ENCODE data around the gene PIP5K1B. TPM values are rescaled to one million over a fixed set of nuclear protein-coding genes. Genes with fewer than 3 reads are reported as not detected.

Gene PIP5K1B
- under 1 TPM; 0.55 to 0.99 TPM for total RNA-seq
- 0.23 to 0.30 reads per million in 2 donors for total RNA-seq

- H3K4me1 Mint-ChIP-seq = peaks cover 14% of the 10 kb centered on the region
- H3K9me3 ChIP-seq (ENCODE audit: control insufficient read depth, low read length, poor library complexity, severe bottlenecking) = peaks cover 3% of the 10 kb centered on the region
- ATAC-seq = peak; percentile 79
Observed at GRCh38 chr9:68704814-68705530, at the start of gene PIP5K1B. Gene PIP5K1B, plus strand, starts transcription at chr9:68705240. Its CDS starts 117,375 bp downstream, at chr9:68822615.

GRCh38 chr9:68664036-68664435, 41.0 kb upstream of the PIP5K1B start:
- no peak for ATAC-seq
- H3K27ac Mint-ChIP-seq = no peak overlapping the region
- H3K27me3 Mint-ChIP-seq = peaks cover 25% of the 10 kb centered on the region
- no peaks in the 10 kb centered on the region for H3K4me1 Mint-ChIP-seq
- DNase-seq = no peak
- no peaks in the 10 kb centered on the region for H3K36me3 Mint-ChIP-seq (ENCODE audit: low read depth)
- no peaks in the 10 kb centered on the region for H3K9me3 ChIP-seq (ENCODE audit: control insufficient read depth, low read length, poor library complexity, severe bottlenecking)
- H3K4me3 Mint-ChIP-seq = no peak overlapping the region

More at GRCh38 chr9:68704814-68705530, at the start of gene PIP5K1B:
- Mint-ChIP-seq H3K27ac (no peak within 1 kb of the TSS), H3K27me3 (peaks cover 83% of the 10 kb centered on the region), H3K36me3 (ENCODE audit: low read depth) (peaks cover 2% of the 10 kb centered on the region), H3K4me3 (peak within 1 kb of the TSS; percentile 86)
- no peak for DNase-seq

GRCh38 chr9:68668127-68668526, 36.9 kb upstream of the PIP5K1B start:
- Mint-ChIP-seq H3K4me3 (no peak overlapping the region), H3K27ac (no peak overlapping the region), H3K27me3 (peaks cover 35% of the 10 kb centered on the region), H3K36me3 (ENCODE audit: low read depth) (no peaks in the 10 kb centered on the region), H3K4me1 (no peaks in the 10 kb centered on the region)
- no peak for ATAC-seq
- DNase-seq = no peak
- H3K9me3 ChIP-seq (ENCODE audit: control insufficient read depth, low read length, poor library complexity, severe bottlenecking) = no peaks in the 10 kb centered on the region

GRCh38 chr9:68669218-68669617, 35.8 kb upstream of the PIP5K1B start:
- no peak overlapping the region for H3K4me3 Mint-ChIP-seq
- ATAC-seq (no peak), DNase-seq (no peak)
- peaks cover 2% of the 10 kb centered on the region for H3K4me1 Mint-ChIP-seq
- peaks cover 34% of the 10 kb centered on the region for H3K27me3 Mint-ChIP-seq
- no peaks in the 10 kb centered on the region for H3K9me3 ChIP-seq (ENCODE audit: control insufficient read depth, low read length, poor library complexity, severe bottlenecking)
- H3K36me3 Mint-ChIP-seq (ENCODE audit: low read depth) = no peaks in the 10 kb centered on the region
- H3K27ac Mint-ChIP-seq = no peak overlapping the region

- peaks cover 56% of the 10 kb centered on the region for H3K27me3 Mint-ChIP-seq
- H3K9me3 ChIP-seq (ENCODE audit: control insufficient read depth, low read length, poor library complexity, severe bottlenecking) = no peaks in the 10 kb centered on the region
- DNase-seq (no peak), ATAC-seq (no peak)
- H3K4me1 Mint-ChIP-seq = peaks cover 2% of the 10 kb centered on the region
- peaks cover 2% of the 10 kb centered on the region for H3K36me3 Mint-ChIP-seq (ENCODE audit: low read depth)
- H3K4me3 Mint-ChIP-seq = no peak overlapping the region
- no peak overlapping the region for H3K27ac Mint-ChIP-seq
Observed at GRCh38 chr9:68672215-68672614, 32.8 kb upstream of the PIP5K1B start.

GRCh38 chr9:68672625-68673024, 32.4 kb upstream of the PIP5K1B start:
- ATAC-seq = no peak
- H3K9me3 ChIP-seq (ENCODE audit: control insufficient read depth, low read length, poor library complexity, severe bottlenecking) = no peaks in the 10 kb centered on the region
- peaks cover 56% of the 10 kb centered on the region for H3K27me3 Mint-ChIP-seq
- H3K27ac Mint-ChIP-seq = no peak overlapping the region
- no peak for DNase-seq
- H3K4me1 Mint-ChIP-seq = peaks cover 2% of the 10 kb centered on the region
- H3K36me3 Mint-ChIP-seq (ENCODE audit: low read depth) = peaks cover 2% of the 10 kb centered on the region
- no peak overlapping the region for H3K4me3 Mint-ChIP-seq

GRCh38 chr9:68678430-68678829, 26.6 kb upstream of the PIP5K1B start:
- H3K27ac Mint-ChIP-seq = no peak overlapping the region
- no peak for ATAC-seq
- peaks cover under 1% of the 10 kb centered on the region for H3K4me1 Mint-ChIP-seq
- H3K27me3 Mint-ChIP-seq = peaks cover 39% of the 10 kb centered on the region
- no peak overlapping the region for H3K4me3 Mint-ChIP-seq
- H3K9me3 ChIP-seq (ENCODE audit: control insufficient read depth, low read length, poor library complexity, severe bottlenecking) = no peaks in the 10 kb centered on the region
- peaks cover 2% of the 10 kb centered on the region for H3K36me3 Mint-ChIP-seq (ENCODE audit: low read depth)
- DNase-seq = no peak

GRCh38 chr9:68683433-68683832, 21.6 kb upstream of the PIP5K1B start:
- no peak for ATAC-seq

GRCh38 chr9:68685213-68685612, 19.8 kb upstream of the PIP5K1B start:
- ATAC-seq (no peak), DNase-seq (no peak)
- Mint-ChIP-seq H3K36me3 (ENCODE audit: low read depth) (peaks cover 3% of the 10 kb centered on the region), H3K4me1 (peaks cover 4% of the 10 kb centered on the region), H3K27me3 (peaks cover 53% of the 10 kb centered on the region), H3K27ac (no peak overlapping the region), H3K4me3 (peak overlapping the region; percentile 8)
- no peaks in the 10 kb centered on the region for H3K9me3 ChIP-seq (ENCODE audit: control insufficient read depth, low read length, poor library complexity, severe bottlenecking)

More at GRCh38 chr9:68683433-68683832, 21.6 kb upstream of the PIP5K1B start:
- H3K36me3 Mint-ChIP-seq (ENCODE audit: low read depth) = peaks cover 3% of the 10 kb centered on the region
- peaks cover 39% of the 10 kb centered on the region for H3K27me3 Mint-ChIP-seq
- H3K4me1 Mint-ChIP-seq = peaks cover 4% of the 10 kb centered on the region
- no peak overlapping the region for H3K27ac Mint-ChIP-seq
- no peak for DNase-seq
- H3K4me3 Mint-ChIP-seq = no peak overlapping the region
- H3K9me3 ChIP-seq (ENCODE audit: control insufficient read depth, low read length, poor library complexity, severe bottlenecking) = no peaks in the 10 kb centered on the region

- DNase-seq (no peak), ATAC-seq (no peak)
- H3K36me3 Mint-ChIP-seq (ENCODE audit: low read depth) = peaks cover 3% of the 10 kb centered on the region
- H3K27ac Mint-ChIP-seq = no peak overlapping the region
- peaks cover 4% of the 10 kb centered on the region for H3K4me1 Mint-ChIP-seq
- H3K27me3 Mint-ChIP-seq = peaks cover 53% of the 10 kb centered on the region
- H3K9me3 ChIP-seq (ENCODE audit: control insufficient read depth, low read length, poor library complexity, severe bottlenecking) = no peaks in the 10 kb centered on the region
- H3K4me3 Mint-ChIP-seq = no peak overlapping the region
Observed at GRCh38 chr9:68685770-68686169, 19.3 kb upstream of the PIP5K1B start.

GRCh38 chr9:68690088-68690487, 15.0 kb upstream of the PIP5K1B start:
- no peaks in the 10 kb centered on the region for H3K4me1 Mint-ChIP-seq
- no peak for ATAC-seq
- H3K27me3 Mint-ChIP-seq = peaks cover 53% of the 10 kb centered on the region
- no peaks in the 10 kb centered on the region for H3K36me3 Mint-ChIP-seq (ENCODE audit: low read depth)
- no peak overlapping the region for H3K27ac Mint-ChIP-seq
- no peaks in the 10 kb centered on the region for H3K9me3 ChIP-seq (ENCODE audit: control insufficient read depth, low read length, poor library complexity, severe bottlenecking)
- no peak overlapping the region for H3K4me3 Mint-ChIP-seq
- DNase-seq = no peak

GRCh38 chr9:68692519-68692918, 12.5 kb upstream of the PIP5K1B start:
- no peak for ATAC-seq
- Mint-ChIP-seq H3K27ac (no peak overlapping the region), H3K4me3 (no peak overlapping the region), H3K36me3 (ENCODE audit: low read depth) (no peaks in the 10 kb centered on the region), H3K4me1 (no peaks in the 10 kb centered on the region), H3K27me3 (peaks cover 54% of the 10 kb centered on the region)
- no peak for DNase-seq
- peaks cover 3% of the 10 kb centered on the region for H3K9me3 ChIP-seq (ENCODE audit: control insufficient read depth, low read length, poor library complexity, severe bottlenecking)

GRCh38 chr9:68694125-68694524, 10.9 kb upstream of the PIP5K1B start:
- Mint-ChIP-seq H3K4me1 (no peaks in the 10 kb centered on the region), H3K27ac (no peak overlapping the region), H3K27me3 (peaks cover 60% of the 10 kb centered on the region), H3K36me3 (ENCODE audit: low read depth) (no peaks in the 10 kb centered on the region), H3K4me3 (no peak overlapping the region)
- peaks cover 3% of the 10 kb centered on the region for H3K9me3 ChIP-seq (ENCODE audit: control insufficient read depth, low read length, poor library complexity, severe bottlenecking)
- ATAC-seq = no peak
- DNase-seq = no peak

- H3K36me3 Mint-ChIP-seq (ENCODE audit: low read depth) = no peaks in the 10 kb centered on the region
- no peak overlapping the region for H3K27ac Mint-ChIP-seq
- peaks cover 6% of the 10 kb centered on the region for H3K9me3 ChIP-seq (ENCODE audit: control insufficient read depth, low read length, poor library complexity, severe bottlenecking)
- DNase-seq (no peak), ATAC-seq (no peak)
- H3K4me1 Mint-ChIP-seq = no peaks in the 10 kb centered on the region
- peaks cover 71% of the 10 kb centered on the region for H3K27me3 Mint-ChIP-seq
- H3K4me3 Mint-ChIP-seq = no peak overlapping the region
Observed at GRCh38 chr9:68697851-68698250, 7.2 kb upstream of the PIP5K1B start.

Data from T-helper 17 cell (primary cell).